Choroid plexus epithelial cell (primary cell): ENCODE measurements around the gene APH1B.

Experiments used
- DNase-seq: peaks from one replicate; pipeline ENCODE4 v3.0.0-alpha.2; 2010; ENCODE audit warnings: low read depth
- H3K4me3 ChIP-seq: 2 replicates; pipeline ENCODE4 v1.5.1; 2011; ENCODE audit warnings: low read depth, mild to moderate bottlenecking, control low read depth, low read length, moderate library complexity
- CTCF ChIP-seq: conservative IDR thresholded peaks from 2 replicates; pipeline ENCODE4 v1.5.1; 2011; ENCODE audit warnings: low read depth, mild to moderate bottlenecking, control low read depth, inconsistent platforms, low read length, moderate library complexity

The APH1B gene

GRCh38 chr15:63261311-63261710, 16.1 kb upstream of the APH1B start:
- no peak overlapping the region for H3K4me3 ChIP-seq
- DNase-seq = no peak
- TF ChIP-seq CTCF = no peak

GRCh38 chr15:63263519-63263918, 13.9 kb upstream of the APH1B start:
- TF ChIP-seq CTCF = no peak
- H3K4me3 ChIP-seq = no peak overlapping the region
- DNase-seq = no peak

- H3K4me3 ChIP-seq = no peak overlapping the region
- DNase-seq = peak; percentile 78
- no peak for TF ChIP-seq CTCF
Observed at GRCh38 chr15:63264688-63265293, 12.6 kb upstream of the APH1B start.

GRCh38 chr15:63274427-63274826, 3.0 kb upstream of the APH1B start:
- peak; percentile 63 for DNase-seq
- TF ChIP-seq CTCF = no peak
- H3K4me3 ChIP-seq = no peak overlapping the region

GRCh38 chr15:63276342-63277037, 915 bp upstream of the APH1B start:
- TF ChIP-seq CTCF = no peak
- H3K4me3 ChIP-seq = peak overlapping the region; percentile 81
- DNase-seq = no peak

GRCh38 chr15:63277893-63278456, 570 bp downstream of the APH1B start:
- peak overlapping the region; percentile 81 for H3K4me3 ChIP-seq
- TF ChIP-seq CTCF = no peak
- DNase-seq = peak; percentile 35

GRCh38 chr15:63283126-63283525, 5.7 kb downstream of the APH1B start:
- H3K4me3 ChIP-seq = no peak overlapping the region
- no peak for TF ChIP-seq CTCF
- DNase-seq = no peak
